Panc1 (cell line): ENCODE results near the gene AHCY. TPM values are rescaled to one million over a fixed set of nuclear protein-coding genes. Genes with fewer than 3 reads are reported as not detected.

Experiments used
- ATAC-seq: fragments of 200-7000 bp; cut with Tn5 transposase; 2 replicates; pipeline ENCODE4 v1.9.1; 2020; ENCODE audit warnings: mild to moderate bottlenecking, moderate library complexity
- BruUV-seq: library from RNA; stranded (reverse); fragments of 400-500 nt; replicated peaks from 2 replicates; lab custom pipeline; 2021; lab: Mats Ljungman, UMichigan
- CTCF ChIA-PET: fragments of 300-600 bp; sonication (Branson Sonifier 250); formaldehyde crosslinking; loops from one replicate; lab custom pipeline; 2022; ENCODE audit warnings: antibody characterized with exemption; lab: Charles Lee
- POLR2A ChIA-PET: fragments of 300-600 bp; sonication (Branson Sonifier 250); formaldehyde crosslinking; loops from one replicate; lab custom pipeline; 2022; ENCODE audit warnings: antibody characterized with exemption; lab: Charles Lee
- DNase-seq: peaks from one replicate; pipeline ENCODE4 v3.0.0-alpha.2; 2010; ENCODE audit warnings: low read depth, low spot score
- H3K27ac ChIP-seq: 2 replicates; pipeline ENCODE4 v1.5.1; 2011; ENCODE audit warnings: mild to moderate bottlenecking, low read length, inconsistent platforms
- H3K27me3 ChIP-seq: fragments of 200-500 bp; sonication (Bioruptor generic); 2 replicates; pipeline ENCODE4 v1.6.0; 2014; ENCODE audit warnings: low read length, inconsistent platforms; ENCODE audit not compliant: control insufficient read depth, insufficient read depth
- H3K36me3 ChIP-seq: fragments of 200-500 bp; sonication (Bioruptor generic); 2 replicates; pipeline ENCODE4 v1.5.1; 2014; ENCODE audit warnings: inconsistent platforms, mild to moderate bottlenecking, low read length, moderate library complexity; ENCODE audit not compliant: control insufficient read depth, insufficient read depth
- H3K4me1 ChIP-seq: 2 replicates; pipeline ENCODE4 v1.5.1; 2011; ENCODE audit warnings: inconsistent platforms, mild to moderate bottlenecking, low read length, moderate library complexity; ENCODE audit not compliant: control insufficient read depth, insufficient read depth
- H3K4me3 ChIP-seq, 2 experiments: 2 replicates each; pipeline ENCODE4 v1.5.1; 2011 to 2012; ENCODE audit warnings: low read depth in 2 of 2, low read length in 2 of 2, mild to moderate bottlenecking in 2 of 2, inconsistent platforms in 1 of 2, moderate library complexity in 1 of 2
- H3K9me3 ChIP-seq: fragments of 200-500 bp; sonication (Bioruptor generic); 2 replicates; pipeline ENCODE4 v1.5.1; 2014; ENCODE audit warnings: low read depth, mild to moderate bottlenecking, inconsistent platforms, low read length, moderate library complexity; ENCODE audit not compliant: control insufficient read depth, insufficient read depth
- POLR2AphosphoS5 ChIP-seq: IDR thresholded peaks from 2 replicates; pipeline ENCODE4 v1.6.1; 2012; ENCODE audit warnings: mild to moderate bottlenecking, low read depth, low read length, moderate library complexity
- REST ChIP-seq, 2 experiments: IDR thresholded peaks; 2 replicates each; pipeline ENCODE4 v1.6.1; 2011 to 2012; ENCODE audit warnings: low read depth in 2 of 2, control low read depth in 1 of 2, low read length in 1 of 2, mild to moderate bottlenecking in 1 of 2, moderate library complexity in 1 of 2; ENCODE audit not compliant: insufficient read depth in 1 of 2
- SIN3A ChIP-seq: IDR thresholded peaks from 2 replicates; pipeline ENCODE4 v1.6.1; 2012; ENCODE audit warnings: low read depth, mild to moderate bottlenecking, low read length, moderate library complexity, borderline replicate concordance; ENCODE audit not compliant: insufficient read depth
- TCF7L2 ChIP-seq: IDR thresholded peaks from 2 replicates; pipeline ENCODE4 v1.6.1; 2011; ENCODE audit warnings: mild to moderate bottlenecking, low read depth, low read length, inconsistent platforms
- in situ Hi-C: cut with HindIII; loops from 2 replicates; pipeline ENCODE4 v1.10.0; 2016; ENCODE audit warnings: low sequenced_read_pairs, low pct_unique_long_range_greater_than_20kb
- intact Hi-C: fragments of 100-400 bp; cut with micrococcal nuclease; formaldehyde crosslinking; loops from one replicate; pipeline ENCODE4 v1.10.0; 2022; ENCODE audit not compliant: unreplicated experiment
- total RNA-seq: library from RNA; stranded (reverse); gene quantifications from one replicate; pipeline ENCODE4 v1.2.1, GENCODE V29; 2021; ENCODE audit not compliant: unreplicated experiment
- TF ChIP-seq, protein P1 (sequence below): fragments of 450-650 bp; IDR thresholded peaks from 2 replicates; pipeline ENCODE4 v1.5.1; 2017; ENCODE audit warnings: mild to moderate bottlenecking

Gene AHCY
- total RNA-seq, 1 experiment from 2014 or later = 171 TPM

DNA sequence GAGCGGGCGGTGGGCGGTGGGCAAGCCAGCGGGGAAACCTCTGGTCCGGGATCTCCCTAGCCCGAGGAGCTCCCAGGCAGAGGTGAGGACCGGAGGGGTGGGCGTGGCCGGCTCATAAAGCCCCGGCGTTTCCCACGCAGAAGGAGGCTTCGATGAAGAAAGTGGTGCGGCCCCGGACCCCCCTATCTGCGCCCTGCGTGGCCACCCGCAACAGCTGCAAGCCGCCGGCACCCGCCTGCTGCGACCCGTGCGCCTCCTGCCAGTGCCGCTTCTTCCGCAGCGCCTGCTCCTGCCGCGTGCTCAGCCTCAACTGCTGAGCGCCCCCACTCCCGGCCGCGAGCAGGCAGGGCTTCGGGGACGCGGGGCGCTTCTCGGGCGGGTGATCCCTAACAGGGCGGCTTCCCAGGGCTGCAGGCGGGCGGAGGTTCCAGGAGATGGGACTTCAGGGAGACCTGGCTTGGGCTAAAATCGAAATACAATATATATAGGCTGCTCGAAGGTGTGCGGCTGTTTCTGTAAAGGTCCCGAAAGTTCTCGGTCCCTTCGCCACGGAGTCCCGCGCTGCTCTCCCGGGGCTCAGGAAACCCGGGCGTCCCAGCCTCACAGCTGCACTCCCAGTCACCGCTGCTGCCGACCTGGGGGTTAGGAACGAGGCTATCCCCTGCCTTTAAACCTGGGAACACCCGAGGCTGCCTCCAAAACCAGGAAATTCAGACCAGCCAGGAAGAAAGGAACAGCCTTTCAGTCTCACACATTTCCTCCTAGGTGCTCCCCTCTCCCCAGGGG, 34.1 kb downstream of the AHCY start:
- H3K4me1 ChIP-seq = no peaks in the 10 kb centered on the region
- in situ Hi-C loops (no loop called here), intact Hi-C loops (no loop called here)
- ChIA-PET CTCF (no interaction called here), POLR2A (no interaction called here)
- no peak for ATAC-seq
- no peak for DNase-seq
- H3K27me3 ChIP-seq = no peaks in the 10 kb centered on the region
- no TSS peak for BruUV-seq
- no peaks in the 10 kb centered on the region for H3K36me3 ChIP-seq
- no peaks in the 10 kb centered on the region for H3K9me3 ChIP-seq
- H3K27ac ChIP-seq = no peak overlapping the region
- TF ChIP-seq, protein P1, sequence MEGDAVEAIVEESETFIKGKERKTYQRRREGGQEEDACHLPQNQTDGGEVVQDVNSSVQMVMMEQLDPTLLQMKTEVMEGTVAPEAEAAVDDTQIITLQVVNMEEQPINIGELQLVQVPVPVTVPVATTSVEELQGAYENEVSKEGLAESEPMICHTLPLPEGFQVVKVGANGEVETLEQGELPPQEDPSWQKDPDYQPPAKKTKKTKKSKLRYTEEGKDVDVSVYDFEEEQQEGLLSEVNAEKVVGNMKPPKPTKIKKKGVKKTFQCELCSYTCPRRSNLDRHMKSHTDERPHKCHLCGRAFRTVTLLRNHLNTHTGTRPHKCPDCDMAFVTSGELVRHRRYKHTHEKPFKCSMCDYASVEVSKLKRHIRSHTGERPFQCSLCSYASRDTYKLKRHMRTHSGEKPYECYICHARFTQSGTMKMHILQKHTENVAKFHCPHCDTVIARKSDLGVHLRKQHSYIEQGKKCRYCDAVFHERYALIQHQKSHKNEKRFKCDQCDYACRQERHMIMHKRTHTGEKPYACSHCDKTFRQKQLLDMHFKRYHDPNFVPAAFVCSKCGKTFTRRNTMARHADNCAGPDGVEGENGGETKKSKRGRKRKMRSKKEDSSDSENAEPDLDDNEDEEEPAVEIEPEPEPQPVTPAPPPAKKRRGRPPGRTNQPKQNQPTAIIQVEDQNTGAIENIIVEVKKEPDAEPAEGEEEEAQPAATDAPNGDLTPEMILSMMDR = no peak
- TF ChIP-seq TCF7L2 = no peak
- no peak for TF ChIP-seq SIN3A
- TF ChIP-seq REST (IDR thresholded peaks at IDR 0.05; ENCODE audit: insufficient read depth in 1 of 2, low read depth in 2 of 2, low read length in 1 of 2) = no peak
- TF ChIP-seq POLR2AphosphoS5 = no peak
- no peak overlapping the region for H3K4me3 ChIP-seq

DNA sequence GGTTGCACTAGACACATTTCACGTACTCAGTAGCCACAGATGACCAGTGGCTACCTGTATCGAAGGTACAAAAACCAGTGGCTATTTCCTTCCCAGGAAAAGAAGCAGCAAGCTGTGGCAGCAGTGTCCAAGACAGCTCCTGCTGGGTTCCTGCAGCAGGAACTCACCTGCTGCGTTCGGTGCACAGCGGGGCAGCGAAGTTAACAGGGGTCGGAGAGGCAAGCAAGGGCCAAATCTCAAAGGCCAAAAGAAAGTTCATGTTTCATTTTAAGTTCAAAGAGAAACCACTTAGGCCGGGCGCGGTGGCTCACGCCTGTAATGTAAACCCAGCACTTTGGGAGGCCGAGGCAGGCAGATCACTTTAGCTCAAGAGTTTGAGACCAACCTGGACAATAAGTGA, 35.0 kb downstream of the AHCY start:
- Histone ChIP-seq H3K4me1 (no peaks in the 10 kb centered on the region), H3K4me3 (no peak overlapping the region), H3K36me3 (no peaks in the 10 kb centered on the region), H3K27me3 (no peaks in the 10 kb centered on the region), H3K27ac (no peak overlapping the region), H3K9me3 (no peaks in the 10 kb centered on the region)
- DNase-seq = no peak
- in situ Hi-C loops (no loop called here), intact Hi-C loops (no loop called here)
- no peak for ATAC-seq
- ChIA-PET POLR2A (no interaction called here), CTCF (no interaction called here)
- no TSS peak for BruUV-seq
- TF ChIP-seq, protein P1 = no peak
- no peak for TF ChIP-seq SIN3A
- no peak for TF ChIP-seq POLR2AphosphoS5
- no peak for TF ChIP-seq REST (IDR thresholded peaks at IDR 0.05; ENCODE audit: insufficient read depth in 1 of 2, low read depth in 2 of 2, low read length in 1 of 2)
- no peak for TF ChIP-seq TCF7L2
